GM10248 (cell line): Measurements from ENCODE around the gene CYP26B1.

ENCODE experiments used
- CTCF ChIA-PET: fragments of 300-600 bp; sonication (Branson Sonifier 250); formaldehyde crosslinking; extraction: SDS; loops from one replicate; lab custom pipeline; 2021; ENCODE audit warnings: antibody characterized with exemption; lab: Yijun Ruan, JAX
- POLR2A ChIA-PET: fragments of 350-650 bp; sonication (Branson Sonifier 250); formaldehyde crosslinking; extraction: SDS; loops from one replicate; lab custom pipeline; 2020; ENCODE audit warnings: antibody characterized with exemption; lab: Yijun Ruan, JAX
- DNase-seq: peaks from one replicate; pipeline ENCODE4 v3.0.0; 2012; ENCODE audit errors: extremely low spot score
- TF ChIP-seq, protein P1 (sequence below): IDR thresholded peaks from 2 replicates; pipeline ENCODE4 v1.5.1; 2012; ENCODE audit warnings: mild to moderate bottlenecking, low read depth; ENCODE audit errors: extremely low read depth, missing control alignments, control extremely low read depth

Gene CYP26B1

GRCh38 chr2:72109291-72109690, 38.4 kb downstream of the CYP26B1 start:
- ChIA-PET POLR2A (no interaction called here), CTCF (interaction anchor here (1.2 kb wide), 1 partner anchor 12 kb away, joined by 3 read pairs; no protein-coding TSS in a partner anchor)
- TF ChIP-seq, protein P1, sequence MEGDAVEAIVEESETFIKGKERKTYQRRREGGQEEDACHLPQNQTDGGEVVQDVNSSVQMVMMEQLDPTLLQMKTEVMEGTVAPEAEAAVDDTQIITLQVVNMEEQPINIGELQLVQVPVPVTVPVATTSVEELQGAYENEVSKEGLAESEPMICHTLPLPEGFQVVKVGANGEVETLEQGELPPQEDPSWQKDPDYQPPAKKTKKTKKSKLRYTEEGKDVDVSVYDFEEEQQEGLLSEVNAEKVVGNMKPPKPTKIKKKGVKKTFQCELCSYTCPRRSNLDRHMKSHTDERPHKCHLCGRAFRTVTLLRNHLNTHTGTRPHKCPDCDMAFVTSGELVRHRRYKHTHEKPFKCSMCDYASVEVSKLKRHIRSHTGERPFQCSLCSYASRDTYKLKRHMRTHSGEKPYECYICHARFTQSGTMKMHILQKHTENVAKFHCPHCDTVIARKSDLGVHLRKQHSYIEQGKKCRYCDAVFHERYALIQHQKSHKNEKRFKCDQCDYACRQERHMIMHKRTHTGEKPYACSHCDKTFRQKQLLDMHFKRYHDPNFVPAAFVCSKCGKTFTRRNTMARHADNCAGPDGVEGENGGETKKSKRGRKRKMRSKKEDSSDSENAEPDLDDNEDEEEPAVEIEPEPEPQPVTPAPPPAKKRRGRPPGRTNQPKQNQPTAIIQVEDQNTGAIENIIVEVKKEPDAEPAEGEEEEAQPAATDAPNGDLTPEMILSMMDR: no peak
- DNase-seq: no peak

DNA sequence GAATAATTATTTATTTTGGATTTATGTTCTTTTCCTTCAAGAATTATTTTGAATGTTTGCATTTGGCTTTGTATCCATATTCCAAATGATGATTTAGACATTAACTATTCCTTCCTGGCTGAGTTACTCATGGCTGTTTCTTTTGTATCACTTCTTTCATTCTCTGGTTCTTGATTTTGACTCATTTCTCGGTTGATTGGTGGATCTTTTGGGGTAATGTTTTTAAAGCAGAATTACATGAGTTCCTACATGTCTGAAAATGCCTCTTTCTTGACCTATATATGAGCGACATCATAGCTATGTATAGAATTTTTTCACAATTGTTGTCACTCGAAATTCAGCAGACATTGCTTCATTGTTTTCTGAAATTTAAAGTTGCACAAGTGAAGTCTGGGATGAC, 39.5 kb downstream of the CYP26B1 start:
- TF ChIP-seq, protein P1: no peak
- ChIA-PET POLR2A (no interaction called here), CTCF (interaction anchor here (1.5 to 2.1 kb wide), 2 partner anchors 13 to 30 kb away, joined by 3 to 5 read pairs; no protein-coding TSS in a partner anchor)
- no peak for DNase-seq

GRCh38 chr2:72106978-72107377, 40.7 kb downstream of the CYP26B1 start:
- no peak for DNase-seq
- TF ChIP-seq, protein P1: no peak
- POLR2A ChIA-PET: no interaction called here
- CTCF ChIA-PET: interaction anchor here (1.5 to 2.1 kb wide), 2 partner anchors 14 to 31 kb away, joined by 3 to 5 read pairs; no protein-coding TSS in a partner anchor

DNA sequence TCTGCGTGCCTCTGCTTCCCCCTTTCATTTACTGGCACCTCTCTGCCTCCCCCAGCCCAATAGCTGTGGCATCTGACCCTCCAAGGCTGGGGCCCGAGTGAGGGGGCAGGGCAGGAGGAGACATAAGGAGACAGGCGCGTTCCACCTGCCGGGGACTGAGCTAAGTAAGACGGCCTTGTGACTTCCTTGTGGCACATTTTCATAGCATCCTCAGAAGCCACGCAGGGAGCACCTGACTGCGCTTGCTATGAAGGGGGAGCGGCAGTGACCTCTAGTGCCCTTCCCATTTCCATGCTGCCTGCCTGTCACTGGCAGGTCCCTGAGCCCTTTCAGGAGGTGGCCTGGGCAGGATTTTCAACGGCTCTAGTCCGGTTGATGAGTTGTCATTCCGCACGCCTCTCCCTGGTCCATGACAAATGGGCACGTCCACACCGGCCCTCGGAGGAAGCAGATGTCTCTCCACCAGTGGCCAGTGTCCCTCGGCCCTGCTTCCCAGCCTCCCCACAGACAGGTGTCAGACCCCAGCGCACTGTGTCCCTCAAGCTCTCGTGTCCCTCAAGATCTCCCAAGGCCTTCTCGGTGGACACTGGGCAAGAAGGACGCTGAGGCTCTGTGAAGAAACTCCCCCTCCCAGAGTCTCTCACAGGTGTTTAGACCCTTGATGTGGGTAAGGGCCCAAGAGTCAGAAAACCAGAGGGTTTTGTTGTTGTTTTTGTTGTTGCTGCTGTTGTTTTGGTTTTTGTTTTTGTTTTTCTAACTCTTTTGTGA, 42.7 kb downstream of the CYP26B1 start:
- ChIA-PET POLR2A (no interaction called here), CTCF (no interaction called here)
- no peak for DNase-seq
- TF ChIP-seq, protein P1: no peak

DNA sequence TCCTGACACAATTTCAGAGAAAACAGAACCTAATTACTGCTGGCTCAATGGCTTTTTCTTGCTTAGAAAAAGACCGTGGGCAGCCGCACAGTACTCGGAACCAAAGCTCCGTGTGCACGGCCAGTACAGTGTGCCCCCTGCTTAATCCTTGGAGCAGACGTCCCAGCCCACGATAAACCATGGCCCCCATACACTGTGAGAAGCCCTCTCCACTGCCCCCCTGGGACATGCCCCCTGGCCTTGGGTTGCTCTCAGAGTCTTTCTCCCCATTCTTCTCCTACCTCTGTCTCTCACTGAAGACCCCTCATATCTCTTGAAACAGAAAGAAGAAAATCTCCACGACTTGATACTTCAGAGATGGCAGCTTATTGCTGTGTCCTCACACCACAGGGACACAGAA, 44.0 kb downstream of the CYP26B1 start:
- ChIA-PET CTCF (no interaction called here), POLR2A (no interaction called here)
- TF ChIP-seq, protein P1: no peak
- DNase-seq: no peak

GRCh38 chr2:72103161-72103560, 44.5 kb downstream of the CYP26B1 start:
- POLR2A ChIA-PET: no interaction called here
- DNase-seq: no peak
- CTCF ChIA-PET: interaction anchor here (1.2 kb wide), 1 partner anchor 21 kb away, joined by 3 read pairs; no protein-coding TSS in a partner anchor
- TF ChIP-seq, protein P1: no peak
